HG02885 (cell line): ENCODE measurements around the gene FLNC.
A peak's percentile ranks its signal among the peaks of the same experiment; 100 is the strongest.

Source experiments
- ATAC-seq: cut with Tn5 transposase; IDR thresholded peaks from one replicate; pipeline ENCODE4 v1.9.1; 2021; ENCODE audit warnings: mild to moderate bottlenecking; ENCODE audit not compliant: unreplicated experiment, poor library complexity

The FLNC gene

DNA sequence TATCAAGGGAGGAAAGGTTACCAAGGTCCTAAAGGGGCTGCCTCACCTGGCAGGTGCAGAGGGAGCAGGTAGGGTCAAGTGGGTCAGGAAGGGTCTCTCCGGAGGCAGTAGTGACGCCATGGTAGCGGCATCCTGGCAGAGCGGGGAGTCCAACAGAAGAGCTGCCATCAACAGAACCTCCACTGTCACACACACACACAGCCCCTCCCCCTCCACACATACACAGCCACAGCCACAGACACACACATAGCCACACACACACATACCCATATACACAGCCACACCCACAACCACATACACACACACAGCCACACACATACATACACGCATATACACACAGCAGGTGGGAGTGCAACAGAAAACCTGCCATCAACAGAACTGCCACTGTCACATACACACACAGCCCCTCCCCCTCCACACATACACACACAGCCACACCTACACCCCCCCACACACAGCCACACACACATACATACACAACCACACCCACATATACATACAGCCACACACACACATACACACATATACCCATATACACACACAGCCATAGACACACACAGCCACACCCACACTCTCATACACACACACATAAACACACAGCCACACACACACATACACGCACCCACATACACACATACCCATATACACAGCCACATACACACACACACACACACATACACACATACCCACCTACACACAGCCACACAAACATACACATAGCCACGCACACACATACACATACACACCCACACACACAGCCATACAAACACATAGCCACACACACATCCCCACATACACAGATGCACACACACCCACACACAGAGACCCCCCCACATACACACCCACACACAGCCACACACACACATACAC is 57.2 kb downstream of the FLNC start:
- ATAC-seq = no peak

DNA sequence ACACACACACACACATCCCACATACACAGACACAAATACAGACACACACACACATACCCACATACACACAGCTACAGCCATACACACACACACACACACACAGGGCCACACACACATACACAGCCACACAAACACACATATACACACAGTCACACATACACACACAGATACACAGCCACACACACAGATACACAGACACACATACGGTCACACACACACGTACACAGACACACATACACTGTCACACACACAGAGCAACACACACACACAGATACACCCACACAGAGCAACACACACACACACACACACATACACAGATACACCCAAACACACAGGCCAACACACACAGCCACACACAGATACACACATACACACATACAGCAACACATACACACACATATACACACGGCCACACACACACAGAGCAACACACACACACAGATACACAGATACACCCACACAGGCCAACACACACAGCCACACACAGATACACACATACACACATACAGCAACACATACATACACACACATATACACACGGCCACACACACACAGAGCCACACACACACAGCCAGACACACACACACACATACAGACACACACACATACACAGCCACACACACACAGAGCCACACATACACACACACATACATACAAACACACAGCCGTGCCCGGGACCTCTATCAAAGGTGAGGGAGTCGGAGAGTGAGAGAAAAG is 58.0 kb downstream of the FLNC start:
- no peak for ATAC-seq

DNA sequence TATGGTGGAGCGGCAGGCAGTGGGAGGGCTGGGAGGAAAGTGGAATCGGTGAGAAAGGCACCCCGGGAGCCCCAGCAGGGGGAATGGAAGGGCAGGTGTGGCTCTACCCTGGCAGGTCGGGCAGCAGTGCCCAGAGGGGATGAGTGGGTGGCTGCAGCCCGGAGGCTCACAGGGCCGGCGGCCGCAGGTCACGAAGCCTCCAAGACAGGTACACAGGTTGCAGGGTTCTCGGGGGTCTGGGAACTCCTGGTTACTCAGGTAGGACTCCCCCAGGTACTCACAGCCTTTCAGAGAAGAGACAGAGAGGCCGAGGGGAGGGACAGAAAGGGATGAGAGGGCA is 58.5 kb downstream of the FLNC start:
- no peak for ATAC-seq

DNA sequence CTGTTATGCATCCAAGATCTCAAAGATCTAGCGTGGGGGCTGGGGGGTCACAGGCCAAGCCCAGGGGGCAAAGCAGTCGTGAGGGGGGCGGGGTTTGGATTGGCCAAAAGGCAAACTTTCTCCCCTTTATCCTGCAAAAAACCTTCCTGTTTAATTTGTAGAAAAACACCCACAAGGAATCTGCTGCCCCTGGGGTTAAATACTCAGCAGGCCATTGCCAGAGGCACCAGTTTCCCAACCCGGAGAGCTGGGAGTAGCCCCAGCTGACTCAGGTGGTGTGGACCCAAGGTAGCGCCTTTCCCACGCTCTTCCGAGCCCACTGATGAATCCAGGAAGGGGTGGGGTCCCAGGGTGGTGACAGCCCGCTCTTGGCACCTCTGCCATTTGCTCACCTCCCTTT is 58.9 kb downstream of the FLNC start:
- no peak for ATAC-seq

DNA sequence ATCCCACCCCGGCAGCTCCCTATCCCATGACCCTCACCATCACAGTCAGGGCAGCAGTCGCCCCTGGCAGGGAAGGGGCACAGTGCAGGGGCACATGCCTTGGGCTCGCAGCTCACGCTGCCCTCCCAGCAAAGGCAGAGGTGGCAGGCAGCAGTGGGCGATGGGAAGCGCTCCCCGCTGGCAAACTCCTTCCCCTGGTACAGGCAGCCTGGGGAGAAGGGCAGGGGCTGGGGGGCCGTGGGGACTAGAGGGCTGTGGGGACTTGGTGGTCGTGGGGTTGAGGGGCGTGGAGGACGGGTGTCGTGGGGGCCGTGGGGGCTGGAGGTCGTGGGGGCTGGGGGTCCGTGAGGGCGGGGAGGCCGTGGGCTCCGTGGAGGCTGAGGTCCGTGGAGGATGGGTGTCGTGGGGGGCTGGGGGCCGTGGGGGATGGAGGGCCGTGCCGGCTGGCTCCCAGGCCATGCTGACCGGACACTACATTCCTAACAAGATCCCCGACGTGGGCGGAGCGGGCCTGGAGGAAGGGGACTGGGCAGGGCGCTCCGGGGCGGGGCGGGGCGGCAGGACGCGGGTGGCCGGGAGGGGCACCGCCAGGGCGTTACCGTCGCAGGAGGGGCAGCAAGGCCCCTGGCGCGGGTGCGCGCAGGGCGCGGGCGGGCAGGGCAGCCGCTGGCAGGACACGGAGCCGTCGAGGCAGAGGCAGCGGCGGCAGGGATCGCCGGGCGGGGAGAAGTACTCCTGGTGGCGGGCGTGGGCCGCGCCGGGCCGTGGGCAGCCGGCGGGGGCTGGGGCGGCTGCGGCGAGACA is 60.3 kb downstream of the FLNC start:
- no peak for ATAC-seq

DNA sequence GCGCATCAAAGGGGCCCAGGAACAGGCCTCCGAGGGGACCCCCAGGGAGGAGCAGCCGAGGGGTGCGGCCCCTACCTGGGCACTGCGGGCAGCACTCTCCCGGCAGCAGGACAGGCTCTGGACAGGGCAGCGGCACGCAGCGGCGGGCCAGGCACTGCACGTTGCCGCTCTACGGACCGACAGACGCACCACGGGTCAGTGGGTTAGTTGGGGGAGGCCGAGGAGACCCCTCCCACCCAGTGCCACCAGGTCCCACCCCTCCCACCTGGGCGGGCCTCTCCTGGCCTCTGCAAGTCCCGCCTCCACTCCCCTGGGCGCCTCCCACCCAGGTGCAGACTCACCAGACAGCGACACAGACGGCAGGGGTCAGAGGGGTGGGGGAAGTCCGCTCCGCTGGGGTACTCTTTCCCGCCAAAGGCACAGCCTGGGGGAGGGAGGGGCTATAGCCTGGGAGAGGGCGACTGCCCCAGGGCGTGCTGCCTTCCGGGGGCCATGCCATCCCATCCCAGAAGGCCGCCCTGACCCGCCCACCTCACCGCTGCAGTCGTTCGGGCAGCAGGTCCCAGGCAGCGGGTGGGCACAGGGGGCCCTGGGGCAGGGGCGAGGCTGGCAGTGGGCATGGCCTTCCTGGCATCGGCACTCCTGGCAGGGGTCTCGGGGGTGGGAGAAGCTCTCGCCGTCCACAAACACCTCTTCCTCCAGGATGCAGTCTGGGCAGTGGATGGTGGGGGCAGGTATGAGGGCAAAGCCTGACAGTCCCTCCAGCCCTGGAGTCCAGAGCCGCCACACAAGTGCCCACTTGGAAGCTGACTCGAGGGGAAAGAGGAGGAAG is 61.1 kb downstream of the FLNC start:
- no peak for ATAC-seq

DNA sequence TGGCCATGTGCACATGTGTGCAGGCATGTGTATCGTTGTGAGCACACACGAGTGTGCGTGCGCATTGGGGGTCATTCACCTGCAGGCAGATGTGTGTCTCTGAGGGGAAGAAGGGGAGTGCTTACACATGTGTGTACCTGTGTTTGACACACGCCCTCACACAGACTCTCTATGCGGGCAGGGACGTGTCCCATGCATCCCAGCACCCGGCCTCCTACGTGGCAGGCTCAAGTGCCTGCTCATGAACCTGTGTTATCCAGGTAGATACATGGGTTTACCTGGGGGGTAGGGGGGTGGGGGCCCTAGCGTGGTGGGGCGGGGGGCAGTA is 61.7 kb downstream of the FLNC start:
- no peak for ATAC-seq

DNA sequence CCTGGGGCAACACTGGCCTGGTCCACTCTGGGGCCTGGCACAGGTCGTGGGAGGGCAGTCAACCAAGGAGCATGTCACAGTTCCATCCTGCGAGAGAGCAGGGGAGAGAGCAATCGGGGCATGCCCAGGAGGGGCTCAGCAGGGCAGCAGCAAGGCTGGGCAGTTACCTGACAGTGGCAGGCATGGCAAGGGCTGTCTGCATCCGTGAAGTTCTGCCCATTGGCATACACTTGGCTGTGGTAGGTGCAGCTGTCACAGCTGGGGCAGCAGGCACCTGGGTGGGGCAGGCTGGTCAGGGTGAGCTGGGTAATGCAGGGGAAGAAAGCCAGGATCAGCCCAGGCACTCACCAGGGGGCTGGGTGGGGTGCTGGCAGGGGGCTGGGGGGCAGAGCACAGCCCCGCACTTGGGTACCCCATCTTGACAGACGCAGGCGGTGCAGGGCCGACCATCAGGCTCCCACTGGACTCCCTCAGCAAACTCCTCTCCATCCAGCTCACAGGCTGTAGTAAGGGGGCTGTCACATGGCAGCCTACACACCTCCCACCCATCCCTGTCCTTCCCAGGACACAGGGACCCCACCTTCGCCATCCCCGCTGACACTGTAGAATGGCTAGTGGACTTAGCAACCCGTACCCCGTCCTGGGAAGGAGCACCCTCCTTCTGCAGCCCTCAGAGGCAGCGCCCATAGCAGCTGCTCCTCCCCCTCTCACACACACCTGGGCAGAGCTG is 62.5 kb downstream of the FLNC start:
- ATAC-seq = no peak

DNA sequence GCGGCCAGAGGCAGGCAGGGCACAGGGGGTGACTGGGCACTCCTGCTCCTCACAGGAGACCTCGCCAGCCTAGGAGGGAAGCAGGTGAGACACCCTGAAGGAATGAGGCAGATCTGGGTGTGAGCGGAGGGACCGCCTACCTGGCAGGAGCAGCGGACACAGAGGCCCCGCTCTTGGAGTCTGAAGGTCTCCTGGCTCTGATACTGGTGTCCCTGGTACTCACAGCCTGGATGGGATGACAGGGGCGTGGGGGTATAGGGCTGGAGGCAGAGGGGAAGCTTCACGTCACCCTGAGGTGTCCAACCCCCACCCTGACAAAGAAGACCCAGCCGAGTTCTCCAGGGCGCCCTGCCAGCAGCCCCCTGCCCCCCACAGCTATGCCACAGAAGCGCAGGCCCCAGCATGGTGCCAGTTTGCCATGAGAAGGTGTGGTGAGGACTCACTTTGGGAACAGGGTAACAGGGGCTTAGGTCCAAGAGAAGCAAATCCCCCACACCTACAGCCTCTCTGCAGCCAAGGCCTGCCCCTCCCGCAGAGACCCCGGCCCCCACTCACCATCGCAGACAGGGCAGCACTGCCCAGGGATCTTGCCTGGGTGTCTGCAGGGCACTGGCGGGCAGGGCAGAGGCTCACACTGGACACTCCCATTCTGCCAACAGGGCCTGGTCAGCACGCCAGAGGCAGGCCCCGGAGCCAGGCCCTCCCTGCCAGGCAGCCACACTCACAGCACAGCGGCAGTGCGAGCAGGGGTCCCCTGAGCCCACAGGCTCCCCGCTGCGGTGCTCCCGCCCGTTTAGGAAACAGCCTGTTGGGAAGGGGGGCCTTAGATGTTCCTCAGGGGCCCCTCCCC is 63.3 kb downstream of the FLNC start:
- ATAC-seq = no peak

DNA sequence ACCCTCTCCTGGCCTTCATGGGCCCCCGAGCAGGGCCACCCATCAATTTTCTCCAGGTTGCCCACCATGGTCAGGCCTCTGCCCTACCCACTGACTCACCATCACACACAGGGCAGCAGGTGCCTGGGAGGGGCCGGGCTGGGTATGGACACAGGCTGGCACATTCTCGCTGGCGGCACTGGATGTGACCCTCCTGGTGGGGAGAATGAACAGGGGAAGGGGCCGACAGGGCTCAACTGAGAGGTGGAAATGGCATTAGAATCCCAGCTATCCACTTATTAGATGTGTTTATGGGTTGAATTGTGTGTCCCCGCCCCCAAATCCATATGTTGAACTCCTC is 63.9 kb downstream of the FLNC start:
- ATAC-seq = no peak

DNA sequence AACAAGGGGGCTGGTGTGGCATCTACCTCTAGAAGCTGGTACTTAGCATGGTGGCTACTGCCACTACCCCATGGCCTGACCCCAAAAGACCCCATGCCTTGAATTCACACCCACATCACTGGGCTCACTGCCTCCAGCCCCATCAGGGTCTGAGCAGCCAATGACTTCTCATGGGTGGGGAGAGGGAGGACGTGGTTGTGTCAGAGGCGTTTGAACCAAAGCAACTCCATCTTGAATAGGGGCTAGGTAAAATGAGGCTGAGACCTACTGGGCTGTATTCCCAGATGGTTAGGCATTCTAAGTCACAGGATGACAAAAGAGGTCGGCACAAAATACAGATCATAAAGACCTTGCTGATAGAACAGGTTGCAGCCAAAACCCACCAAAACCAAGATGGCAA is 65.1 kb downstream of the FLNC start:
- ATAC-seq = no peak

DNA sequence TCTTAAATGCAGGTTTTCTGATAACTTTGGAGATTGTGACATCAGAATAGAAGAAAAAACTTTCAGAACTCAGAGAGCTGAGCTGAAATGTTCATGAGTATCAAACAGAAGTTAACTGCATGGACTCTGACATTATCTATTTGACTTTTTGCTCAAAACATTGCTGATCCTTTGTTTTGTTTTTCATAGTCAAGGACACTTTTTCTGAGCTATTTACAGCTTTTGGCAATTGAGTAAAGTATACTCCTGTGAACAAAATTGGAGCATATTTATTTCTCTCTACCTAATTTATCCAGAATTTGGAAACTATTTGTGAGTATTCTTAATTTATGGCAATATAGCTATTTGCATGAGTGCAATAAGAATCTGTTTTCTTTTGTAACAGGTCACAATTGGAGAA is 69.2 kb downstream of the FLNC start:
- ATAC-seq = no peak

DNA sequence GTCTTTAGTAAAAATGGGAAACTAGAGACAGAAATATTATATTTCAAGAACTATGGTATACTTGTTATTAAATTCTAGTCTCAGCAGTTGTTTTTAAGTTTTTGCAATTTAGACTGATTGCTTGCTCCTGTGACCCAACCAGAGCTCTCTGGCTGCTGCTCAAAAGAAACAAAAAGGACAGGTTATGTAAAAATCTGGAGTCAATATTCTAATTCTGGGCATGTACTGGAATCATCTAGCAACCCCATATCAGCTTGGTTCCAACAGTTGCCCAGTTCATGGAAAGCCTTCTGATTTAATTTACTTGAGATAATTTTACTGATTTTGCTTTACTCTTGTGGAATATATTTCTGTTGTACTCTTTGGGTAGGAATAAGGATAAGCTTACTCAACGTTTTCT is 70.0 kb downstream of the FLNC start:
- no peak for ATAC-seq

DNA sequence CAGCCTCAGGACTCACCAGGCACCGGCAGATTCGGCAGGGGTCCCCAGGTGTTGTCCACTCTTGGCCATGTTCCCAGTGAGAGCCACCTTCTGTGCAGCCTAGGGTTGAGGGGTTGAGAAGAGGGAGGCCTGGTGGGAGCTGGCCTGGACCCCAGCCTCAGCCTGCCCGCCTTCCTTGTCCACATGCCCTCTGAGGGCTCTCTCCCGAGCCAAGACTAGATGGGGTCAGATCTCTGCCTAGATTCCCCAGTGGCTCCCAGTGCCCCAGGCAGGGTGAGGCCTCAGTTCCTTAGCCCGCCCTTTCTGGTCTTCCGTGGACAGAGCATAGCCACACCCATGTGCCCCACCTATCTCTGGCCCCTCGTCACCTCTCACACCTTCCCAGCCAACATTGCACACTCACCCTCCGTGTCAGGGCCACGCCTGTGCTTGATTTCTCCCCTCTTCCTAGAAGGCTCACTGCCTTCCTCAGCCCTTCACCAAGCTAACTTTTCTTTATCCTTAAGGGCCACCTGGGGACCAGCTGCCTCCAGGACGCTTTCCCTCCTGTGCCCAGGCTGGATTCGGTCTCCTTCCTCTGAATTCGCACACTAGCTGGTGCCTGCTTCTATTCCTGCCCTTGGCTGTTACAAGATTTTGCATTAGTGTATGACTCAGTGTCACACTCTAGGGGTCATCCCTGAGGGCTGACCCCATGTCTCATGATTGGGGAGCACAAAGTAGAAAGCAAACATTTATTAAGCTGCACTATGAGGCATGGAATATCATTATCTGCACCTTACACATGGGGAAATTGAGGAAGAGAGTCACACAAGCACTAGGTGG is 72.8 kb downstream of the FLNC start:
- ATAC-seq = no peak

DNA sequence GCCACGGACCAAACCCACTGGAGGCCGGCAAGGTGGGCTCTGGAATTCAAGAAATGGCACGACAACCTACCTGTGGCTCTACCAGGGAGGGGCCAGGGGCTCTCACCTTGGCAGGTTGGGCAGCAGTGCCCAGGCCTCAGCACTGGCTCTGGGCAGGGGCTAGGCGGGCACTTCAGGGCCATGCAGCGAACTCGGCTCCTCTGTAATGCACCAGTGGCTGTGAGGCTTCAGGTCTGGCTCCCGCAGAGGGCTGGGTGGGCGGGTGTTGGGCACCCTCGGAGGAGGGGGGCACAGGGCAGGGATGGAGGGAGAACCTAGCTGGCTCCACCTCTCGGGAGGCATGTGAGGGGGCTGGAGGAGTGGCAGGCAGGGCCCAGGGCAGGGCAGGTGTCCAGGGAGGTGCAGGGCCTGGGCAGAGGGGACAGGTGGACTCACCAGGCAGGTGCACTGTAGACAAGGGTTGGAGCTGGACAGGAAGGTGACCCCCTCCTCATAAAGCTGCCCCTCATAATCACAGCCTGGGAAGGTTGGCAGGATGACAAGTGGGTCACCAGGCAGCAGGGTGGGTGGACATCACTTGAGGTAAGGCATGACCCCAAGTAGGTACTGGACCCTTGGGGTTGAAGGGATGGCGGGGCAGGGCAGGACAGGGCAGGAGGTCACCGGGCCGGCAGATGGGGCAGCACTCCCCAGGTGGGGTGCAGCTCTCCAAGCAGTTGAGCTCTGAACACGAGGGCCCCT is 73.6 kb downstream of the FLNC start:
- ATAC-seq = no peak

DNA sequence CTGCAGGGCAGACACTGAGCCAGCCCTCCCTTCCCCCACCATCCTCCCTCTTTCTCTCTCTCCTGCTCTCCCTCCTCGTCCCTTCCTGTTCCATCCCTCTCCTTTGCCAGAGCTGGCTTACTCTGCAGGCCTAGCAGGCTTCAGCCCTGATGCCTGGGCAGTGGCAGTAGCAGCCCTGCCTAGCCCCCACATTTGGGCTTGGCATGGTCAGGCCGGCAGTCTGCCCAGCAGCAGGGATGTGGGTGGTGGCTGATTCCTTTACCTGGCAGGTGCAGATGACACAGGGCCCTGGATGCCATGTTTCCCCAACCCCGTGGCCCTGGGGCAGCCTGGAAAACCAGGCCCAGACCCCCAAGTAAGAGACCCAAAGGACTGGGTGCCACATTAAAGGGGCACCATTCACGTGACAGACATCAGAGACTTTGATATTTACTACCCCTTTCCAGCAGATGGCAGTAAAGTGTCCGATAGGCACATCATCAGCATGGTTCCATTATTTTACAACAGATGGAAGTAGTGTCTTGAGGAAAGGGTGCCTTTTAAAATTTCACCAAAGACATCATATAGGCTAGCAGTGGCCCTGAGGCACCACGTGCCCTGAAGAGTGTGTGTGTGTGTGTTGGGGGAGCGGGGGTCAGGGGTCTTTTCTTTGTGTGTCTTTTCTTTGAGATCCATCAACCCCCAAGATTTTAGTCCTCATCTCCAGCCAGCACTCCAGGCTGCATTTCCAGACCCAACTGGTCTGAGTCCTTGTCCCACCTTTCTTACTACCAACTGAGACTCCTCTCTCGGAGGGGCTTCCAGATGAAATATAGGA is 74.4 kb downstream of the FLNC start:
- peak; percentile 59 for ATAC-seq
